Brain microvascular endothelial cell (primary cell): Measurements from ENCODE around the gene ZBTB22.

Experiments used
- DNase-seq: peaks from one replicate; pipeline ENCODE4 v3.0.0-alpha.2; 2020
- H3K27ac ChIP-seq: fragments of 250-450 bp; sonication (Bioruptor Pico); 2 replicates; pipeline ENCODE4 v1.5.1; 2020; ENCODE audit warnings: mild to moderate bottlenecking, moderate library complexity
- H3K27me3 ChIP-seq: fragments of 250-450 bp; sonication (Bioruptor Pico); replicated peaks from 2 replicates; pipeline ENCODE4 v1.5.1; 2020; ENCODE audit warnings: mild to moderate bottlenecking
- H3K36me3 ChIP-seq: fragments of 250-450 bp; sonication (Bioruptor Pico); replicated peaks from 2 replicates; pipeline ENCODE4 v1.5.1; 2020; ENCODE audit warnings: mild to moderate bottlenecking
- H3K4me3 ChIP-seq: 2 replicates; pipeline ENCODE4 v1.5.1; 2011; ENCODE audit warnings: low read depth, mild to moderate bottlenecking, control low read depth, low read length, moderate library complexity
- CTCF ChIP-seq: IDR thresholded peaks from 2 replicates; pipeline ENCODE4 v1.5.1; 2011; ENCODE audit warnings: low read depth, mild to moderate bottlenecking, moderate library complexity, low read length, control low read depth, inconsistent platforms; ENCODE audit errors: missing control alignments
- in situ Hi-C: cut with HindIII; loops from 2 replicates; pipeline ENCODE4 v1.10.0; 2017; ENCODE audit warnings: low sequenced_read_pairs, low pct_ligation_motif_present

Gene ZBTB22

GRCh38 chr6:33305052-33305451 is 12.5 kb downstream of the ZBTB22 start:
- no peak for DNase-seq
- no peak overlapping the region for H3K27ac ChIP-seq
- H3K36me3 ChIP-seq = peaks cover 57% of the 10 kb centered on the region
- no peak for TF ChIP-seq CTCF
- in situ Hi-C loops = no loop called here
- no peak overlapping the region for H3K4me3 ChIP-seq
- H3K27me3 ChIP-seq = no peaks in the 10 kb centered on the region

DNA sequence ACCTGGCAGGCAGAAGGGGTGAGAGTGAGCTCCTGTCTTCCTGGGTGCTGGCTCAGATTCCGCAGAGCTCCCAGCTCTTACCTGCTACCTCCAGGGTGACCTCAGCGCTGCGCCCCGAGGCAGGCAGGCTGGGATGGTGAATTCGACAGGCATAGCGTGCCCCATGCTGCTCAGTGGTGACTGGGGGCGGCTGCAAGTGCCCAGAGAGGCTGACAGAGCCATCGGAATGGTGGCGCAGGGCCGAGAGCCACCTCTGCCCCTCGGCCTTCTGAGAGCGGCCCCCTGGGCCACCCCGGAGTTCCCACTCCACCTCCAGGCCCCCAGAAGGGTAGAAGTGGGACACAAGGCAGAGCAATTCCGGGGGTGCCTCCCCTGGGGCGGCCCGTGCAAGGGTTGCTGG is 13.3 kb downstream of the ZBTB22 start:
- in situ Hi-C loops = no loop called here
- H3K36me3 ChIP-seq = peaks cover 53% of the 10 kb centered on the region
- H3K27ac ChIP-seq = no peak overlapping the region
- no peaks in the 10 kb centered on the region for H3K27me3 ChIP-seq
- DNase-seq = no peak
- no peak overlapping the region for H3K4me3 ChIP-seq
- no peak for TF ChIP-seq CTCF

DNA sequence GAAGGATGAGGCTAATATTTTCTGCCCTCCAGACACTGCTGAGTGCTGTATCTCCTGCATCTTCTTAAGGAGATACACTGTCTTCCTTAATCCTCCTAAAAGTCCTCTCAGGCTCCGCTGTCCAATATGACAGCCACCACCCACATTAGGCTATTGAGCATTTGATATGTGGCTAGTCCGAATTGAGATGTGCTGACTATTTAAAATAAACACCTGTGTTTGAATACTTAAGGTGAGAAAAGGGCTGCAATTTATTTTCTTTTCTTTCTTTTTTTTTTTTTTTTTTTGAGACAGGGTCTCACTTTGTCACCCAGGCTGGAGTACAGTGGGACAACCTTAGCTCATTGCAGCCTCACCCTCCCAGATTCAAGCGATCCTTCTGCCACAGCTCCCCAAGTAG is 15.7 kb downstream of the ZBTB22 start:
- in situ Hi-C loops = no loop called here

DNA sequence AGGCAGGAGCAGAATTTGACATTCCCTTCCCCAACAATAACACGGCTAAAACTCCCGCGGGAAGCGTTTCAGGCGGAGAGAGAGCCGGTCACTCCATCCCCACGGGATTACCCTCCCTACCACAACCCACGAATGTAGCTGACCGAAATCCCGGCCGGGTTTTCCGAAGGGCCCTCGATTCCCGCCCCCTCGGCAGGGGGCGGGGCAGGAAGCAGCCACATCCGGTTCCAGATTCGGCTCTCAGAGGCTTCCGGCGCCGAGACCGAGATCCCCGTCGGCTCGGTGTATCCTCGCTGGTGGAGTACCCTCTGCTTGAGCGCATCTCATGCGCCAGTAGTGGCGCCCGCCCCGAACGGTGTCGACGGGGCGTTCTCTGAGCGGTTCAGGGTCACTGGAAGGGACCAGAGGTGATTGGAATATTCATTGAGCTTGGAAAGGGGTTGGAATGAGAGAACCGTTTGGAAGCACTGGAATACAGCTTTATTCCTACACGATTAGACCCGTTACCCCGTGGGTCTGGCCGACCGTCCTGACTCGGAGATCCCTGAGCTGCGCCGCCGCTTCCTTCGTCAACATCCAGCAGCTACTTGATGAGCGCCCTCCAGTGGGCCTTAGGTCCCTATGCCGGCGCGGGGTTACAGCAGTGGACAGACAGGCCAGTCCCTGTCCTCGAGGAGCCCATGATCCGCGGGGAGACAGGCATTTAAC is 18.2 kb downstream of the ZBTB22 start:
- Histone ChIP-seq H3K4me3 (peak overlapping the region; percentile 88), H3K27me3 (no peaks in the 10 kb centered on the region), H3K36me3 (peaks cover 41% of the 10 kb centered on the region), H3K27ac (peak overlapping the region; percentile 92)
- in situ Hi-C loops = no loop called here
- peak; percentile 86 for TF ChIP-seq CTCF
- DNase-seq = peak; percentile 88

More for the DNA sequence above, 15.7 kb downstream of the ZBTB22 start:
- Histone ChIP-seq H3K4me3 (no peak overlapping the region), H3K27me3 (no peaks in the 10 kb centered on the region), H3K36me3 (peaks cover 45% of the 10 kb centered on the region), H3K27ac (no peak overlapping the region)
- no peak for DNase-seq
- no peak for TF ChIP-seq CTCF

- Histone ChIP-seq H3K36me3 (peaks cover 37% of the 10 kb centered on the region), H3K4me3 (peak within 1 kb of the TSS; percentile 88), H3K27me3 (no peaks in the 10 kb centered on the region), H3K27ac (peak within 1 kb of the TSS; percentile 92)
- in situ Hi-C loops = no loop called here
- DNase-seq = no peak
- TF ChIP-seq CTCF = no peak
Measured at GRCh38 chr6:33298773-33299236, 18.7 kb downstream of the ZBTB22 start, which contains the start of gene RGL2. TSS of gene RGL2 (minus strand) at chr6:33298942. CDS start at chr6:33298610, 332 bp downstream.
